ENCODE results near the gene TYK2.
A peak's percentile ranks its signal among the peaks of the same experiment; 100 is the strongest.

Gene TYK2

GRCh38 chr19:10421240-10422045 lies 41.1 kb upstream of the TYK2 start:
- peak overlapping the region; percentile 43 for H3K4me3 ChIP-seq (ENCODE audit: low read depth, low read length)
- TF ChIP-seq CTCF (IDR thresholded peaks at IDR 0.05; ENCODE audit: insufficient read depth, low read depth, low read length, missing control alignments) = no peak
- DNase-seq (ENCODE audit: low read depth) = no peak

GRCh38 chr19:10420444-10421239 lies 40.3 kb upstream of the TYK2 start, which contains the start of gene PDE4A:
Gene PDE4A, plus strand, starts transcription at chr19:10420538. Its CDS starts 227 bp downstream, at chr19:10420765.
- peak within 1 kb of the TSS; percentile 50 for H3K4me3 ChIP-seq (ENCODE audit: low read depth, low read length)
- DNase-seq (ENCODE audit: low read depth) = peak; percentile 76
- TF ChIP-seq CTCF (IDR thresholded peaks at IDR 0.05; ENCODE audit: insufficient read depth, low read depth, low read length, missing control alignments) = peak; percentile 73

- H3K4me3 ChIP-seq (ENCODE audit: low read depth, low read length) = peak overlapping the region; percentile 42
- DNase-seq (ENCODE audit: low read depth) = peak; percentile 73
- no peak for TF ChIP-seq CTCF (IDR thresholded peaks at IDR 0.05; ENCODE audit: insufficient read depth, low read depth, low read length, missing control alignments)
Observed at GRCh38 chr19:10419646-10420443, 39.5 kb upstream of the TYK2 start.

GRCh38 chr19:10419200-10419645 lies 38.9 kb upstream of the TYK2 start:
- no peak for DNase-seq (ENCODE audit: low read depth)
- TF ChIP-seq CTCF (IDR thresholded peaks at IDR 0.05; ENCODE audit: insufficient read depth, low read depth, low read length, missing control alignments) = no peak

GRCh38 chr19:10418485-10419199 lies 38.3 kb upstream of the TYK2 start:
- H3K4me3 ChIP-seq (ENCODE audit: low read depth, low read length) = peak overlapping the region; percentile 42
- no peak for DNase-seq (ENCODE audit: low read depth)
- TF ChIP-seq CTCF (IDR thresholded peaks at IDR 0.05; ENCODE audit: insufficient read depth, low read depth, low read length, missing control alignments) = peak; percentile 8

More at GRCh38 chr19:10419200-10419645, 38.9 kb upstream of the TYK2 start:
- peak overlapping the region; percentile 42 for H3K4me3 ChIP-seq (ENCODE audit: low read depth, low read length)

- no peak for TF ChIP-seq CTCF (IDR thresholded peaks at IDR 0.05; ENCODE audit: insufficient read depth, low read depth, low read length, missing control alignments)
- H3K4me3 ChIP-seq (ENCODE audit: low read depth, low read length) = no peak overlapping the region
- no peak for DNase-seq (ENCODE audit: low read depth)
Observed at GRCh38 chr19:10418235-10418484, 37.8 kb upstream of the TYK2 start.

Measured in GM12865 (cell line).